IMR-90 (cell line): ENCODE data around the gene EXOC4. TPM values are rescaled to one million over a fixed set of nuclear protein-coding genes. Genes with fewer than 3 reads are reported as not detected.

Experiments used
- ATAC-seq: fragments of 200-7000 bp; cut with Tn5 transposase; 2 replicates; pipeline ENCODE4 v1.9.1; 2020; ENCODE audit warnings: low read depth, mild to moderate bottlenecking, moderate library complexity
- BruUV-seq: library from RNA; stranded (reverse); fragments of 400-500 nt; replicated peaks from 2 replicates; lab custom pipeline; 2021; lab: Mats Ljungman, UMichigan
- CTCF ChIA-PET: fragments of 300-600 bp; formaldehyde crosslinking; extraction: SDS; loops from one replicate; lab custom pipeline; 2021; ENCODE audit warnings: antibody characterized with exemption; lab: Yijun Ruan, JAX
- POLR2A ChIA-PET: fragments of 300-600 bp; sonication (Branson Sonifier 250); formaldehyde crosslinking; loops from one replicate; lab custom pipeline; 2022; ENCODE audit warnings: antibody characterized with exemption; ENCODE audit not compliant: unreplicated experiment; lab: Charles Lee
- DNase-seq: peaks from one replicate; pipeline ENCODE4 v3.0.0; 2013
- H2AFZ ChIP-seq: replicated peaks from 2 replicates; pipeline ENCODE3; 2013; ENCODE audit warnings: low read length, mild to moderate bottlenecking; ENCODE audit not compliant: poor library complexity
- H2AK5ac ChIP-seq: 2 replicates; pipeline ENCODE4 v1.6.1; 2013; ENCODE audit warnings: low read depth, low read length, inconsistent platforms
- H2AK9ac ChIP-seq: replicated peaks from 2 replicates; pipeline ENCODE3; 2013; ENCODE audit warnings: mild to moderate bottlenecking, low read depth, low read length, moderate library complexity; ENCODE audit not compliant: poor library complexity
- H2BK120ac ChIP-seq: 2 replicates; pipeline ENCODE4 v1.6.1; 2013; ENCODE audit warnings: low read depth, low read length, inconsistent platforms
- H2BK15ac ChIP-seq: 3 replicates; pipeline ENCODE4 v1.6.1; 2013; ENCODE audit warnings: low read depth, low read length, inconsistent platforms
- H2BK20ac ChIP-seq: 2 replicates; pipeline ENCODE4 v1.6.1; 2013; ENCODE audit warnings: low read depth, mild to moderate bottlenecking, inconsistent platforms, low read length, moderate library complexity
- H2BK5ac ChIP-seq: 2 replicates; pipeline ENCODE4 v1.6.1; 2013; ENCODE audit warnings: mild to moderate bottlenecking, low read depth, low read length, inconsistent platforms; ENCODE audit not compliant: poor library complexity, severe bottlenecking
- H3K14ac ChIP-seq: replicated peaks from 2 replicates; pipeline ENCODE4 v1.6.1; 2013; ENCODE audit warnings: low read depth, low read length, inconsistent platforms
- H3K18ac ChIP-seq: 2 replicates; pipeline ENCODE4 v1.6.1; 2013; ENCODE audit warnings: low read depth, low read length, control low read depth
- H3K23ac ChIP-seq: 2 replicates; pipeline ENCODE4 v1.6.1; 2013; ENCODE audit warnings: low read depth, low read length, inconsistent platforms
- H3K27ac ChIP-seq: 2 replicates; pipeline ENCODE4 v1.5.1; 2013; ENCODE audit warnings: mild to moderate bottlenecking, control low read depth, low read length; ENCODE audit not compliant: insufficient read depth
- H3K27me3 ChIP-seq: 2 replicates; pipeline ENCODE4 v1.6.1; 2013; ENCODE audit warnings: low read length; ENCODE audit not compliant: control insufficient read depth, insufficient read depth
- H3K36me3 ChIP-seq: 2 replicates; pipeline ENCODE4 v1.6.1; 2013; ENCODE audit warnings: low read length, mixed read lengths; ENCODE audit not compliant: control insufficient read depth, insufficient read depth
- H3K4ac ChIP-seq: 2 replicates; pipeline ENCODE4 v1.6.1; 2013; ENCODE audit warnings: low read depth, low read length, inconsistent platforms
- H3K4me1 ChIP-seq: 2 replicates; pipeline ENCODE4 v1.6.1; 2013; ENCODE audit warnings: low read length, mixed read lengths; ENCODE audit not compliant: control insufficient read depth, insufficient read depth
- H3K4me2 ChIP-seq: 2 replicates; pipeline ENCODE4 v1.6.1; 2013; ENCODE audit warnings: low read depth, mild to moderate bottlenecking, control low read depth, low read length, moderate library complexity
- H3K4me3 ChIP-seq: 2 replicates; pipeline ENCODE4 v1.5.1; 2013; ENCODE audit warnings: low read depth, mild to moderate bottlenecking, control low read depth, low read length, moderate library complexity; ENCODE audit not compliant: insufficient read depth
- H3K56ac ChIP-seq: 2 replicates; pipeline ENCODE4 v1.6.1; 2013; ENCODE audit warnings: low read length, inconsistent platforms; ENCODE audit not compliant: insufficient read depth; ENCODE audit errors: extremely low read depth
- H3K79me1 ChIP-seq, 2 experiments: 2 replicates each; pipeline ENCODE4 v1.6.1; 2013; ENCODE audit warnings: low read length in 2 of 2, inconsistent platforms in 1 of 2, low read depth in 1 of 2
- H3K9ac ChIP-seq: 2 replicates; pipeline ENCODE4 v1.6.1; 2013; ENCODE audit warnings: low read depth, low read length, control low read depth
- H3K9me1 ChIP-seq: 2 replicates; pipeline ENCODE4 v1.6.1; 2013; ENCODE audit warnings: low read length, inconsistent platforms; ENCODE audit not compliant: insufficient read depth
- H3K9me3 ChIP-seq: 2 replicates; pipeline ENCODE4 v1.6.1; 2013; ENCODE audit warnings: low read length; ENCODE audit not compliant: control insufficient read depth, insufficient read depth
- H4K20me1 ChIP-seq: 2 replicates; pipeline ENCODE4 v1.6.1; 2013; ENCODE audit warnings: low read length, inconsistent platforms; ENCODE audit not compliant: insufficient read depth
- H4K5ac ChIP-seq: 2 replicates; pipeline ENCODE4 v1.6.1; 2013; ENCODE audit warnings: mild to moderate bottlenecking, low read depth, low read length, control low read depth
- H4K8ac ChIP-seq, 2 experiments: 2 replicates each; pipeline ENCODE4 v1.6.1; 2013; ENCODE audit warnings: low read depth in 2 of 2, low read length in 2 of 2, control low read depth in 1 of 2, inconsistent platforms in 1 of 2
- H4K91ac ChIP-seq: 2 replicates; pipeline ENCODE4 v1.6.1; 2013; ENCODE audit warnings: low read depth, low read length, inconsistent platforms; ENCODE audit not compliant: insufficient read depth
- BHLHE40 ChIP-seq: fragments of 150-350 bp; IDR thresholded peaks from 2 replicates; pipeline ENCODE4 v1.6.1; 2016; ENCODE audit warnings: mild to moderate bottlenecking, low read depth, low read length
- FOS ChIP-seq: fragments of 150-350 bp; IDR thresholded peaks from 2 replicates; pipeline ENCODE4 v1.6.1; 2016; ENCODE audit warnings: low read depth, low read length
- MAZ ChIP-seq: IDR thresholded peaks from 2 replicates; pipeline ENCODE4 v1.6.1; 2012; ENCODE audit warnings: low read depth, mild to moderate bottlenecking, low read length, improper control_type of control experiment, moderate library complexity, borderline replicate concordance
- POLR2A ChIP-seq: IDR thresholded peaks from 2 replicates; pipeline ENCODE4 v1.6.1; 2012; ENCODE audit warnings: mild to moderate bottlenecking, low read depth, low read length
- RAD21 ChIP-seq: IDR thresholded peaks from 2 replicates; pipeline ENCODE4 v1.6.1; 2012; ENCODE audit warnings: low read length, improper control_type of control experiment
- RCOR1 ChIP-seq: IDR thresholded peaks from 2 replicates; pipeline ENCODE4 v1.6.1; 2012; ENCODE audit warnings: mild to moderate bottlenecking, low read length, improper control_type of control experiment; ENCODE audit not compliant: insufficient replicate concordance
- RFX5 ChIP-seq: IDR thresholded peaks from 2 replicates; pipeline ENCODE4 v1.8.0; 2012; ENCODE audit warnings: low read depth, mild to moderate bottlenecking, low read length, moderate library complexity
- WGBS, 2 experiments: methylation state at CpG; one replicate each; pipeline versions ENCODE4 v1.1.5 to v1.1.7; 2013; ENCODE audit warnings: missing lambda C conversion rate in 2 of 2; ENCODE audit not compliant: insufficient read length in 1 of 2; ENCODE audit errors: extremely low coverage in 2 of 2; 5-methylcytosine and 5-hydroxymethylcytosine counted together
- dilution Hi-C: fragments of 300-500 bp; cut with HindIII; formaldehyde crosslinking; loops from one replicate; pipeline ENCODE4 v1.14.3; 2018; ENCODE audit warnings: low sequenced_read_pairs; ENCODE audit not compliant: unreplicated experiment
- in situ Hi-C: fragments of 300-500 bp; cut with MboI; formaldehyde crosslinking; loops from 3 replicates; pipeline ENCODE4 v1.14.3; 2019; ENCODE audit warnings: low sequenced_read_pairs, inconsistent platforms, mixed read lengths
- intact Hi-C: fragments of 100-400 bp; cut with micrococcal nuclease; formaldehyde crosslinking; loops from 2 replicates; pipeline ENCODE4 v1.10.0; 2022
- polyA plus RNA-seq, 3 experiments: library from polyadenylated mRNA; depleted of rRNA; stranded (reverse); fragments of >200 nt; gene quantifications; 2 replicates each; pipeline ENCODE4 v1.2.3, GENCODE V29; 2012; ENCODE audit warnings: low replicate concordance in 1 of 3
- total RNA-seq: library from RNA; depleted of rRNA; stranded (reverse); fragments of >200 nt; gene quantifications from 2 replicates; pipeline ENCODE4 v1.2.3, GENCODE V29; 2012

Gene EXOC4
- total and polyA plus RNA-seq, 2 of the 4 experiments (the other 2 are of a cell fraction): 25.4 to 94.6 TPM

- Histone ChIP-seq H3K4me2 (no peak overlapping the region), H3K9ac (no peak overlapping the region), H3K14ac (no peak overlapping the region), H2AFZ (no peak overlapping the region), H3K9me3 (no peaks in the 10 kb centered on the region), H2AK9ac (no peak overlapping the region), H4K91ac (no peak overlapping the region), H4K8ac (no peak overlapping the region), H3K27me3 (no peaks in the 10 kb centered on the region), H3K36me3 (no peaks in the 10 kb centered on the region), H2BK20ac (no peak overlapping the region), H3K4me3 (no peak overlapping the region), H3K27ac (no peak overlapping the region), H3K79me1 (0 out of 4 replicates have a peak, but pooled peaks cover 0 to 4% of the 10 kb centered on the region in 2 experiments), H3K4me1 (peaks cover 2% of the 10 kb centered on the region; the same call in 1 of the 2 replicates), H2BK5ac (no peak overlapping the region), H3K56ac (no peak overlapping the region), H2AK5ac (no peak overlapping the region), H3K4ac (no peak overlapping the region), H3K9me1 (no peaks in the 10 kb centered on the region), H3K23ac (no peak overlapping the region), H4K20me1 (no peaks in the 10 kb centered on the region), H2BK15ac (no peak overlapping the region), H2BK120ac (no peak overlapping the region), H4K5ac (no peak overlapping the region), H3K18ac (no peak overlapping the region)
- 100% methylated on average over 2 of the region's 5 CpGs; no CpG with 5 or more reads in 1 of the 2 experiments for WGBS, 2 experiments
- ATAC-seq (no peak), DNase-seq (no peak)
- ChIA-PET CTCF (interaction anchor here (0.6 kb wide), 1 partner anchor 8 kb away, joined by 4 read pairs; no protein-coding TSS in a partner anchor), POLR2A (no interaction called here)
- intact Hi-C loops: no loop called here
- TF ChIP-seq BHLHE40 (no peak), MAZ (no peak), RAD21 (no peak), RCOR1 (no peak), FOS (no peak), POLR2A (no peak), RFX5 (no peak)
- dilution Hi-C loops: no loop called here
- in situ Hi-C loops: no loop called here
- no TSS peak for BruUV-seq
These were observed 417.4 kb downstream of the EXOC4 start for GRCh38 chr7:133670250-133670649.
